Liver (tissue), 9 donors: ENCODE measurements around the gene SOX8. TPM values are rescaled to one million over a fixed set of nuclear protein-coding genes. Genes with fewer than 3 reads are reported as not detected.

Experiments
- DNase-seq: peaks from one replicate; pipeline ENCODE4 v3.0.0-alpha.2; 2017; ENCODE audit warnings: low spot score
- H3K27ac ChIP-seq, 2 donors: one replicate each; pipeline ENCODE4 v1.7.0; 2013; ENCODE audit warnings: inconsistent platforms in 2 of 2, low read length in 2 of 2, control low read depth in 1 of 2, low read depth in 1 of 2, mild to moderate bottlenecking in 1 of 2
- H3K27me3 ChIP-seq, 4 donors: one replicate each; pipeline versions ENCODE4 v1.6.1 to v1.7.0; 2013; ENCODE audit warnings: low read length in 3 of 4, inconsistent platforms in 1 of 4, mild to moderate bottlenecking in 1 of 4, moderate library complexity in 1 of 4; ENCODE audit not compliant: control insufficient read depth in 4 of 4, insufficient read depth in 4 of 4
- H3K36me3 ChIP-seq, 4 donors: one replicate each; pipeline versions ENCODE4 v1.6.1 to v1.7.0; 2013; ENCODE audit warnings: low read length in 3 of 4, mild to moderate bottlenecking in 3 of 4, low read depth in 1 of 4, moderate library complexity in 1 of 4; ENCODE audit not compliant: control insufficient read depth in 4 of 4, insufficient read depth in 3 of 4
- H3K4me1 ChIP-seq, 4 donors: one replicate each; pipeline versions ENCODE4 v1.6.1 to v1.7.0; 2013; ENCODE audit warnings: low read length in 3 of 4, mild to moderate bottlenecking in 3 of 4, moderate library complexity in 1 of 4; ENCODE audit not compliant: control insufficient read depth in 4 of 4, insufficient read depth in 4 of 4
- H3K4me3 ChIP-seq, 3 donors: one replicate each; pipeline versions ENCODE4 v1.6.1 to v1.7.0; 2013; ENCODE audit warnings: low read length in 3 of 3, control low read depth in 1 of 3, low read depth in 1 of 3, mild to moderate bottlenecking in 1 of 3
- H3K9ac ChIP-seq, 2 donors: one replicate each; pipeline ENCODE4 v1.7.0; 2013; ENCODE audit warnings: low read length in 2 of 2, mild to moderate bottlenecking in 2 of 2, moderate library complexity in 2 of 2, control low read depth in 1 of 2, low read depth in 1 of 2
- H3K9me3 ChIP-seq, 4 donors: one replicate each; pipeline versions ENCODE4 v1.6.1 to v1.7.0; 2013; ENCODE audit warnings: low read length in 3 of 4; ENCODE audit not compliant: control insufficient read depth in 4 of 4
- ATF3 ChIP-seq: IDR thresholded peaks from 2 replicates; pipeline ENCODE4 v1.6.1; 2016; ENCODE audit warnings: antibody characterized with exemption
- EGR1 ChIP-seq, 2 donors: IDR thresholded peaks; 2 replicates each; pipeline ENCODE4 v1.6.1; 2016 to 2018; ENCODE audit warnings: antibody characterized with exemption in 2 of 2, low read depth in 2 of 2
- FOXA1 ChIP-seq: IDR thresholded peaks from 2 replicates; pipeline ENCODE4 v1.6.1; 2016; ENCODE audit warnings: antibody characterized with exemption
- FOXA2 ChIP-seq: IDR thresholded peaks from 2 replicates; pipeline ENCODE4 v1.6.1; 2016; ENCODE audit warnings: antibody characterized with exemption
- GABPA ChIP-seq, 2 donors: IDR thresholded peaks in 1 of 2; conservative IDR thresholded peaks in 1 of 2; 2 replicates each; pipeline ENCODE4 v1.6.1; 2016; ENCODE audit warnings: antibody characterized with exemption in 2 of 2, mild to moderate bottlenecking in 1 of 2, moderate library complexity in 1 of 2
- HNF4A ChIP-seq, 2 donors: conservative IDR thresholded peaks; 2 replicates each; pipeline ENCODE4 v1.6.1; 2016; ENCODE audit warnings: antibody characterized with exemption in 2 of 2, mild to moderate bottlenecking in 2 of 2
- HNF4G ChIP-seq: IDR thresholded peaks from 2 replicates; pipeline ENCODE4 v1.6.1; 2016; ENCODE audit warnings: antibody characterized with exemption
- JUND ChIP-seq, 2 donors: IDR thresholded peaks; 2 replicates each; pipeline ENCODE4 v1.6.1; 2016; ENCODE audit warnings: antibody characterized with exemption in 2 of 2
- MAX ChIP-seq: IDR thresholded peaks from 2 replicates; pipeline ENCODE4 v1.6.1; 2016; ENCODE audit warnings: antibody characterized with exemption
- NR2F2 ChIP-seq: IDR thresholded peaks from 2 replicates; pipeline ENCODE4 v1.6.1; 2016; ENCODE audit warnings: antibody characterized with exemption
- RAD21 ChIP-seq, 2 donors: IDR thresholded peaks; 2 replicates each; pipeline ENCODE4 v1.6.1; 2016; ENCODE audit warnings: antibody characterized with exemption in 2 of 2, mild to moderate bottlenecking in 2 of 2
- REST ChIP-seq: IDR thresholded peaks from 2 replicates; pipeline ENCODE4 v1.6.1; 2016; ENCODE audit warnings: antibody characterized with exemption, mild to moderate bottlenecking
- SP1 ChIP-seq: IDR thresholded peaks from 2 replicates; pipeline ENCODE4 v1.6.1; 2018; ENCODE audit warnings: antibody characterized with exemption, mild to moderate bottlenecking
- TAF1 ChIP-seq: conservative IDR thresholded peaks from 2 replicates; pipeline ENCODE4 v1.6.1; 2016; ENCODE audit warnings: antibody characterized with exemption, mild to moderate bottlenecking
- YY1 ChIP-seq: IDR thresholded peaks from 2 replicates; pipeline ENCODE4 v1.6.1; 2016; ENCODE audit warnings: antibody characterized with exemption, mild to moderate bottlenecking
- WGBS: extraction: QIAGEN DNeasy Blood & Tissue Kit; methylation state at CpG from one replicate; pipeline ENCODE4 v1.1.7; 2013; 5-methylcytosine and 5-hydroxymethylcytosine counted together
- polyA plus RNA-seq, 2 donors: library from polyadenylated mRNA; stranded (reverse) in 1 of 2; unstranded in 1 of 2; fragments of 200-250 nt in 1 of 2; fragments of >200 nt in 1 of 2; fragmentation: Nextera tagmentation in 1 of 2; extraction: Ambion mirVana in 1 of 2; gene quantifications; one replicate each; pipeline versions ENCODE4 v1.2.1 to v1.2.3, GENCODE V29; 2013 to 2015
- total RNA-seq, 2 donors: library from RNA; depleted of rRNA; stranded (reverse); fragments of >200 nt; gene quantifications; one replicate each; pipeline ENCODE4 v1.2.3, GENCODE V29; 2014
- TF ChIP-seq, protein P1 (sequence below): IDR thresholded peaks from 2 replicates; pipeline ENCODE4 v1.6.1; 2016; ENCODE audit warnings: antibody characterized with exemption
- TF ChIP-seq, protein P2 (sequence below): fragments of 150-350 bp; IDR thresholded peaks from 2 replicates; pipeline ENCODE4 v1.5.1; 2017; ENCODE audit warnings: improper control_type of control experiment, low read depth, low read length; ENCODE audit not compliant: missing input control
- donor health status: healthy.
- donor health status: healthy.
- donor health status: healthy.
- donor health status: healthy.
- donor health status: healthy.

The SOX8 gene
- total and polyA plus RNA-seq, 4 donors, result 0.05 to 0.33 (median 0.17) TPM; not detected in 1

- WGBS, result 74% methylated on average over 35 of the region's 35 CpGs
- no peak overlapping the region for H3K27ac ChIP-seq
- H3K4me1 ChIP-seq, result no peaks in the 10 kb centered on the region
- no peak overlapping the region for H3K4me3 ChIP-seq
- no peaks in the 10 kb centered on the region for H3K9me3 ChIP-seq
- no peak for DNase-seq
- no peaks in the 10 kb centered on the region for H3K36me3 ChIP-seq
- no peak overlapping the region for H3K9ac ChIP-seq
- TF ChIP-seq GABPA (IDR thresholded peaks at IDR 0.05 in 1 of 2, conservative IDR thresholded peaks at IDR 0.05 in 1 of 2), result no peak
- TF ChIP-seq, protein P1, sequence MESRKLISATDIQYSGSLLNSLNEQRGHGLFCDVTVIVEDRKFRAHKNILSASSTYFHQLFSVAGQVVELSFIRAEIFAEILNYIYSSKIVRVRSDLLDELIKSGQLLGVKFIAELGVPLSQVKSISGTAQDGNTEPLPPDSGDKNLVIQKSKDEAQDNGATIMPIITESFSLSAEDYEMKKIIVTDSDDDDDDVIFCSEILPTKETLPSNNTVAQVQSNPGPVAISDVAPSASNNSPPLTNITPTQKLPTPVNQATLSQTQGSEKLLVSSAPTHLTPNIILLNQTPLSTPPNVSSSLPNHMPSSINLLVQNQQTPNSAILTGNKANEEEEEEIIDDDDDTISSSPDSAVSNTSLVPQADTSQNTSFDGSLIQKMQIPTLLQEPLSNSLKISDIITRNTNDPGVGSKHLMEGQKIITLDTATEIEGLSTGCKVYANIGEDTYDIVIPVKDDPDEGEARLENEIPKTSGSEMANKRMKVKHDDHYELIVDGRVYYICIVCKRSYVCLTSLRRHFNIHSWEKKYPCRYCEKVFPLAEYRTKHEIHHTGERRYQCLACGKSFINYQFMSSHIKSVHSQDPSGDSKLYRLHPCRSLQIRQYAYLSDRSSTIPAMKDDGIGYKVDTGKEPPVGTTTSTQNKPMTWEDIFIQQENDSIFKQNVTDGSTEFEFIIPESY, result no peak
- no peak for TF ChIP-seq RAD21 (IDR thresholded peaks at IDR 0.05)
- no peak for TF ChIP-seq EGR1 (IDR thresholded peaks at IDR 0.05; ENCODE audit: low read depth in 2 of 2)
- TF ChIP-seq SP1, result no peak
- no peak for TF ChIP-seq JUND (IDR thresholded peaks at IDR 0.05)
- no peak for TF ChIP-seq HNF4G
- no peak for TF ChIP-seq YY1
- no peak for TF ChIP-seq FOXA1
- no peak for TF ChIP-seq NR2F2
- peaks cover 0 to 8% (median 2%) of the 10 kb centered on the region in 4 donors for H3K27me3 ChIP-seq
Observed at GRCh38 chr16:1026057-1026783, 44.6 kb downstream of the SOX8 start.

- Histone ChIP-seq H3K4me3 (no peak overlapping the region), H3K4me1 (no peaks in the 10 kb centered on the region), H3K9me3 (no peaks in the 10 kb centered on the region), H3K27me3 (peaks cover 0 to 8% (median 2%) of the 10 kb centered on the region in 4 donors), H3K27ac (no peak overlapping the region), H3K36me3 (no peaks in the 10 kb centered on the region), H3K9ac (no peak overlapping the region)
- DNase-seq, result no peak
- 81% methylated on average over 27 of the region's 27 CpGs for WGBS
- no peak for TF ChIP-seq GABPA (IDR thresholded peaks at IDR 0.05 in 1 of 2, conservative IDR thresholded peaks at IDR 0.05 in 1 of 2)
- no peak for TF ChIP-seq ATF3
- TF ChIP-seq FOXA1, result no peak
- TF ChIP-seq NR2F2, result no peak
- TF ChIP-seq, protein P2, sequence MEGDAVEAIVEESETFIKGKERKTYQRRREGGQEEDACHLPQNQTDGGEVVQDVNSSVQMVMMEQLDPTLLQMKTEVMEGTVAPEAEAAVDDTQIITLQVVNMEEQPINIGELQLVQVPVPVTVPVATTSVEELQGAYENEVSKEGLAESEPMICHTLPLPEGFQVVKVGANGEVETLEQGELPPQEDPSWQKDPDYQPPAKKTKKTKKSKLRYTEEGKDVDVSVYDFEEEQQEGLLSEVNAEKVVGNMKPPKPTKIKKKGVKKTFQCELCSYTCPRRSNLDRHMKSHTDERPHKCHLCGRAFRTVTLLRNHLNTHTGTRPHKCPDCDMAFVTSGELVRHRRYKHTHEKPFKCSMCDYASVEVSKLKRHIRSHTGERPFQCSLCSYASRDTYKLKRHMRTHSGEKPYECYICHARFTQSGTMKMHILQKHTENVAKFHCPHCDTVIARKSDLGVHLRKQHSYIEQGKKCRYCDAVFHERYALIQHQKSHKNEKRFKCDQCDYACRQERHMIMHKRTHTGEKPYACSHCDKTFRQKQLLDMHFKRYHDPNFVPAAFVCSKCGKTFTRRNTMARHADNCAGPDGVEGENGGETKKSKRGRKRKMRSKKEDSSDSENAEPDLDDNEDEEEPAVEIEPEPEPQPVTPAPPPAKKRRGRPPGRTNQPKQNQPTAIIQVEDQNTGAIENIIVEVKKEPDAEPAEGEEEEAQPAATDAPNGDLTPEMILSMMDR, result no peak
- no peak for TF ChIP-seq JUND (IDR thresholded peaks at IDR 0.05)
- no peak for TF ChIP-seq HNF4A (conservative IDR thresholded peaks at IDR 0.05)
- no peak for TF ChIP-seq FOXA2
- TF ChIP-seq YY1, result no peak
- no peak for TF ChIP-seq EGR1 (IDR thresholded peaks at IDR 0.05; ENCODE audit: low read depth in 2 of 2)
- no peak for TF ChIP-seq REST
- no peak for TF ChIP-seq MAX
- no peak for TF ChIP-seq RAD21 (IDR thresholded peaks at IDR 0.05)
- TF ChIP-seq SP1, result no peak
- no peak for TF ChIP-seq TAF1
Observed at GRCh38 chr16:1026784-1027500, 45.4 kb downstream of the SOX8 start.
